Endometrial microvascular endothelial cells (primary cell): ENCODE results near the gene SKI. TPM values are rescaled to one million over a fixed set of nuclear protein-coding genes. Genes with fewer than 3 reads are reported as not detected.

Source experiments
- in situ Hi-C: cut with HindIII; loops from 2 replicates; pipeline ENCODE4 v1.10.0; 2017; ENCODE audit warnings: low sequenced_read_pairs, low pct_unique_long_range_greater_than_20kb; ENCODE audit errors: inconsistent ontology term
- total RNA-seq: library from RNA; depleted of rRNA; stranded (reverse); fragments of >200 nt; gene quantifications from one replicate; pipeline ENCODE4 v1.2.3, GENCODE V29; 2015; ENCODE audit errors: inconsistent ontology term

The SKI gene
- total RNA-seq, 1 donor from 2014 or later = 26.6 TPM

GRCh38 chr1:2267862-2268261, 39.7 kb downstream of the SKI start:
- in situ Hi-C loops = no loop called here

GRCh38 chr1:2268285-2269056, 40.4 kb downstream of the SKI start:
- in situ Hi-C loops = no loop called here

- in situ Hi-C loops = no loop called here
Measured at GRCh38 chr1:2269193-2269921, 41.2 kb downstream of the SKI start.

GRCh38 chr1:2269922-2270259, 41.8 kb downstream of the SKI start:
- in situ Hi-C loops = loop anchor here (10.0 kb wide), 1 partner anchor 55 kb away; no protein-coding TSS in a partner anchor

- in situ Hi-C loops = loop anchor here (10.0 kb wide), 1 partner anchor 56 kb away; no protein-coding TSS in a partner anchor
Measured at GRCh38 chr1:2270260-2271100, 42.4 kb downstream of the SKI start.

GRCh38 chr1:2271211-2271721, 43.1 kb downstream of the SKI start:
- in situ Hi-C loops = loop anchor here (10.0 kb wide), 1 partner anchor 56 kb away; no protein-coding TSS in a partner anchor

- in situ Hi-C loops = loop anchor here (10.0 kb wide), 1 partner anchor 57 kb away; no protein-coding TSS in a partner anchor
Measured at GRCh38 chr1:2271841-2272655, 43.9 kb downstream of the SKI start.

GRCh38 chr1:2272686-2273400, 44.7 kb downstream of the SKI start:
- in situ Hi-C loops = loop anchor here (10.0 kb wide), 1 partner anchor 58 kb away; no protein-coding TSS in a partner anchor

- in situ Hi-C loops = loop anchor here (10.0 kb wide), 1 partner anchor 59 kb away; no protein-coding TSS in a partner anchor
Measured at GRCh38 chr1:2273401-2274090, 45.4 kb downstream of the SKI start.

- in situ Hi-C loops = loop anchor here (10.0 kb wide), 1 partner anchor 60 kb away; no protein-coding TSS in a partner anchor
Measured at GRCh38 chr1:2274231-2274928, 46.3 kb downstream of the SKI start.

GRCh38 chr1:2274929-2275475, 46.9 kb downstream of the SKI start:
- in situ Hi-C loops = loop anchor here (10.0 kb wide), 1 partner anchor 60 kb away; no protein-coding TSS in a partner anchor

GRCh38 chr1:2275796-2276536, 47.8 kb downstream of the SKI start:
- in situ Hi-C loops = loop anchor here (10.0 kb wide), 1 partner anchor 61 kb away; no protein-coding TSS in a partner anchor

- in situ Hi-C loops = loop anchor here (10.0 kb wide), 1 partner anchor 62 kb away; no protein-coding TSS in a partner anchor
Measured at GRCh38 chr1:2276803-2277580, 48.9 kb downstream of the SKI start.

- in situ Hi-C loops = loop anchor here (10.0 kb wide), 1 partner anchor 63 kb away; no protein-coding TSS in a partner anchor
Measured at GRCh38 chr1:2277741-2278488, 49.8 kb downstream of the SKI start.
